Fibroblast of the aortic adventitia (primary cell): ENCODE measurements around the gene IPPK. TPM values are rescaled to one million over a fixed set of nuclear protein-coding genes. Genes with fewer than 3 reads are reported as not detected.

Experiments
- DNase-seq: peaks from one replicate; pipeline ENCODE4 v3.0.0-alpha.2; 2010; ENCODE audit warnings: low read depth
- H3K4me3 ChIP-seq: 2 replicates; pipeline ENCODE4 v1.5.1; 2011; ENCODE audit warnings: low read depth, mild to moderate bottlenecking, control low read depth, low read length, moderate library complexity
- total RNA-seq: library from RNA; depleted of rRNA; stranded (reverse); fragments of >200 nt; gene quantifications from 2 replicates; pipeline ENCODE4 v1.2.3, GENCODE V29; 2012; ENCODE audit warnings: low replicate concordance
- TF ChIP-seq, protein P1 (sequence below): IDR thresholded peaks from 2 replicates; pipeline ENCODE4 v1.5.1; 2011; ENCODE audit warnings: mild to moderate bottlenecking, low read length, control low read depth, inconsistent platforms; ENCODE audit not compliant: insufficient read depth

The IPPK gene
- total RNA-seq, 1 donor, result 9.6 TPM

DNA sequence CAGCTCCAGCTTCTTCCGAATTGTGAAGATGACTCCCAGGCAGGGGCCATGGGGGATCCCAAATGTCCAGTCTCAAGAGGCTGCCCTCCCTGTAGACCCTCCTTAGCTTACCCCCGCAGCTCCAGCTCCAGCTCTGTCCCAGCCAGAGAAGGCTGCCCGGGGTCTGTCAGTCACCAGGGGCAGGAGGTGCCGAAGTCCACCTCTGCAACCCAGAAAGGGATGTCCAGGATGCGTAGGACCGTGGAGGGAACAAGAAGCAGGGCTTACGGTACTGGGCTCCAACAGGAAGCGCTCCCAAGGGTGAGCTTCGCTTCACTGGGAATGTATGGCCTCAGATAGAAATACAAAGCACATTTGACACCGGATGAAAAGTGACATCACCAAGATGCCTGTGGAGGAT is 6.0 kb downstream of the IPPK start:
- TF ChIP-seq, protein P1, sequence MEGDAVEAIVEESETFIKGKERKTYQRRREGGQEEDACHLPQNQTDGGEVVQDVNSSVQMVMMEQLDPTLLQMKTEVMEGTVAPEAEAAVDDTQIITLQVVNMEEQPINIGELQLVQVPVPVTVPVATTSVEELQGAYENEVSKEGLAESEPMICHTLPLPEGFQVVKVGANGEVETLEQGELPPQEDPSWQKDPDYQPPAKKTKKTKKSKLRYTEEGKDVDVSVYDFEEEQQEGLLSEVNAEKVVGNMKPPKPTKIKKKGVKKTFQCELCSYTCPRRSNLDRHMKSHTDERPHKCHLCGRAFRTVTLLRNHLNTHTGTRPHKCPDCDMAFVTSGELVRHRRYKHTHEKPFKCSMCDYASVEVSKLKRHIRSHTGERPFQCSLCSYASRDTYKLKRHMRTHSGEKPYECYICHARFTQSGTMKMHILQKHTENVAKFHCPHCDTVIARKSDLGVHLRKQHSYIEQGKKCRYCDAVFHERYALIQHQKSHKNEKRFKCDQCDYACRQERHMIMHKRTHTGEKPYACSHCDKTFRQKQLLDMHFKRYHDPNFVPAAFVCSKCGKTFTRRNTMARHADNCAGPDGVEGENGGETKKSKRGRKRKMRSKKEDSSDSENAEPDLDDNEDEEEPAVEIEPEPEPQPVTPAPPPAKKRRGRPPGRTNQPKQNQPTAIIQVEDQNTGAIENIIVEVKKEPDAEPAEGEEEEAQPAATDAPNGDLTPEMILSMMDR, result no peak
- no peak for DNase-seq
- H3K4me3 ChIP-seq, result no peak overlapping the region

- TF ChIP-seq, protein P1, result no peak
- DNase-seq, result no peak
- no peak overlapping the region for H3K4me3 ChIP-seq
Measured at GRCh38 chr9:92663126-92663525, 6.8 kb downstream of the IPPK start.

DNA sequence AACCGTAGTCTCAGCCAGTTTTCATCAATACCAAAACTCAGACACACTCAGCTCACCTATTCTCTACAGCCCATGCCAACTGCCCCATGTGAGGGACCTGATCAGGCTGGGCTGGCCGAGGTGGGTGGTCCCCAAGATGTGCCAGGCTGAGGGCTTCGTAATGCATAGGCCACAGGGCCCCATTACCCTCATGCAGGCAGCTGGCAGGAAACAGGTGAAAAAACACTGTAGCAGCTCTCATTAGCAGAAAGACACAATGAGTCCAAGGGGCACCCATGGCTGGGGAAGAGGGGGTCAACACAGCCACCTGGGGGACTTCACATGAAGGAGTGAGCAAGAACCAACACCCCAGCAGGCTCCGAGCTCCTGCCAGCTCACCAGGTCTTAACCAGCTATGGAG is 8.2 kb downstream of the IPPK start:
- no peak overlapping the region for H3K4me3 ChIP-seq
- no peak for DNase-seq
- TF ChIP-seq, protein P1, result no peak

GRCh38 chr9:92661127-92661526 is 8.8 kb downstream of the IPPK start:
- H3K4me3 ChIP-seq, result no peak overlapping the region
- TF ChIP-seq, protein P1, result no peak
- no peak for DNase-seq

GRCh38 chr9:92660266-92660665 is 9.7 kb downstream of the IPPK start:
- DNase-seq, result no peak
- TF ChIP-seq, protein P1, result no peak
- no peak overlapping the region for H3K4me3 ChIP-seq

- TF ChIP-seq, protein P1, result no peak
- DNase-seq, result no peak
- no peak overlapping the region for H3K4me3 ChIP-seq
Measured at GRCh38 chr9:92659601-92660000, 10.3 kb downstream of the IPPK start.

- TF ChIP-seq, protein P1, result no peak
Measured at GRCh38 chr9:92658611-92659010, 11.3 kb downstream of the IPPK start.

More at GRCh38 chr9:92658611-92659010, 11.3 kb downstream of the IPPK start:
- no peak overlapping the region for H3K4me3 ChIP-seq
- DNase-seq, result no peak
